C4-2B (cell line): ENCODE results near the gene SOX9.

ENCODE experiments used
- H3K27ac ChIP-seq: fragments of 450-650 bp; 2 replicates; pipeline ENCODE4 v1.5.1; 2017
- ZFX ChIP-seq: fragments of 450-650 bp; IDR thresholded peaks from 2 replicates; pipeline ENCODE4 v1.6.1; 2017
- TF ChIP-seq, protein P1 (sequence below): fragments of 450-650 bp; conservative IDR thresholded peaks from 2 replicates; pipeline ENCODE4 v1.5.1; 2017; ENCODE audit warnings: mild to moderate bottlenecking

The SOX9 gene

GRCh38 chr17:72089453-72089987 lies 31.3 kb upstream of the SOX9 start:
- TF ChIP-seq, protein P1, sequence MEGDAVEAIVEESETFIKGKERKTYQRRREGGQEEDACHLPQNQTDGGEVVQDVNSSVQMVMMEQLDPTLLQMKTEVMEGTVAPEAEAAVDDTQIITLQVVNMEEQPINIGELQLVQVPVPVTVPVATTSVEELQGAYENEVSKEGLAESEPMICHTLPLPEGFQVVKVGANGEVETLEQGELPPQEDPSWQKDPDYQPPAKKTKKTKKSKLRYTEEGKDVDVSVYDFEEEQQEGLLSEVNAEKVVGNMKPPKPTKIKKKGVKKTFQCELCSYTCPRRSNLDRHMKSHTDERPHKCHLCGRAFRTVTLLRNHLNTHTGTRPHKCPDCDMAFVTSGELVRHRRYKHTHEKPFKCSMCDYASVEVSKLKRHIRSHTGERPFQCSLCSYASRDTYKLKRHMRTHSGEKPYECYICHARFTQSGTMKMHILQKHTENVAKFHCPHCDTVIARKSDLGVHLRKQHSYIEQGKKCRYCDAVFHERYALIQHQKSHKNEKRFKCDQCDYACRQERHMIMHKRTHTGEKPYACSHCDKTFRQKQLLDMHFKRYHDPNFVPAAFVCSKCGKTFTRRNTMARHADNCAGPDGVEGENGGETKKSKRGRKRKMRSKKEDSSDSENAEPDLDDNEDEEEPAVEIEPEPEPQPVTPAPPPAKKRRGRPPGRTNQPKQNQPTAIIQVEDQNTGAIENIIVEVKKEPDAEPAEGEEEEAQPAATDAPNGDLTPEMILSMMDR, result no peak
- TF ChIP-seq ZFX, result no peak
- no peak overlapping the region for H3K27ac ChIP-seq

DNA sequence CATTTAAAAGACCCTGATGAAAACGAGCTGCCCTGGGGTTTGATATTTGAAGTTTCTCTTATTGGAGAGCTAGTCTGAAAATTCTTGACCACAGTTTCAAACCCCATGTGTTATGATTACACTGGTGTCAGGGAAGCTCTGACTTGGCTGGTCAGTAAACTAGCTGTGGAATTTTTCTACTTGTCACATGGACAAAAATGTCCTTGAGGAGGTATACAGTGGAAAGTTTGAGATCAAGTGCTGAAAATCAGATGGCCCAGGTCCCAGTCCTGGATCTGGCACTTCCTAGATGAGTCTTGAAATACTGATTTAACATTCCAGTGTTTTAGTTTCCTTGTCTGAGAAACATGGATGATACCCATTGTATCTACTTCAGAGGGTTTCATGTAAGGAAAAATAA lies 30.7 kb upstream of the SOX9 start:
- TF ChIP-seq ZFX, result no peak
- TF ChIP-seq, protein P1, result no peak

GRCh38 chr17:72092710-72093322 lies 28.0 kb upstream of the SOX9 start:
- no peak overlapping the region for H3K27ac ChIP-seq
- TF ChIP-seq, protein P1, result no peak
- no peak for TF ChIP-seq ZFX

More for the DNA sequence above, 30.7 kb upstream of the SOX9 start:
- no peak overlapping the region for H3K27ac ChIP-seq

GRCh38 chr17:72093707-72094106 lies 27.1 kb upstream of the SOX9 start:
- no peak for TF ChIP-seq ZFX
- no peak overlapping the region for H3K27ac ChIP-seq

GRCh38 chr17:72095316-72095715 lies 25.5 kb upstream of the SOX9 start:
- TF ChIP-seq, protein P1, result no peak
- no peak for TF ChIP-seq ZFX
- H3K27ac ChIP-seq, result no peak overlapping the region

DNA sequence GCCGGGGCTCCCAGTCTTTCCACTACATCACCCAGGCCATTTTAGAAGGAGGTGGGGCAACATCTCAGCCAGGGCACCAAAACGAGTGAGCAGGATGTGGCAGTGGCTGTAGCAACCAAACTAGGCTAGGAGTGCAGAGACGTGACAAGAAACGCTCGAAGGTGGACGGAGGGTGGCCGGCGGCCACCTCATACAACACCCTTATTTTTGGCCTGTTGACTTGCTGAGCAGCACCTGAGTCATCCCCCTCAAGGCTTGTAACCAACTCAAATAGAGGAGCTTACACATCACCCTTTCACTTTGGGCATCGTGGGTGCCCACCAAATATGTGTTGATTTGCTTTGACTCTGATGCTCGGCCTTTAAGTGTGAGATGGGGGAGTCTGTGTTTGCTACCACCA lies 23.7 kb upstream of the SOX9 start:
- no peak for TF ChIP-seq ZFX
- TF ChIP-seq, protein P1, result no peak
- no peak overlapping the region for H3K27ac ChIP-seq

GRCh38 chr17:72099919-72100318 lies 20.9 kb upstream of the SOX9 start:
- H3K27ac ChIP-seq, result no peak overlapping the region
- TF ChIP-seq, protein P1, result no peak
- no peak for TF ChIP-seq ZFX

GRCh38 chr17:72100470-72100869 lies 20.4 kb upstream of the SOX9 start:
- no peak for TF ChIP-seq ZFX
- TF ChIP-seq, protein P1, result no peak
- no peak overlapping the region for H3K27ac ChIP-seq
